HCT116 (cell line): ENCODE results near the gene PLEKHA8. TPM values are rescaled to one million over a fixed set of nuclear protein-coding genes. Genes with fewer than 3 reads are reported as not detected.

Experiments
- ATAC-seq: fragments of 200-7000 bp; cut with Tn5 transposase; 2 replicates; pipeline ENCODE4 v1.9.1; 2020; ENCODE audit warnings: mild to moderate bottlenecking, moderate library complexity
- BruUV-seq: library from RNA; stranded (reverse); fragments of 400-500 nt; replicated peaks from 2 replicates; lab custom pipeline; 2021; lab: Mats Ljungman, UMichigan
- CTCF ChIA-PET: fragments of 300-600 bp; sonication (Branson Sonifier 250); formaldehyde crosslinking; loops from one replicate; lab custom pipeline; 2021; ENCODE audit warnings: antibody characterized with exemption; lab: Charles Lee
- POLR2A ChIA-PET: fragments of 300-600, 350-600 bp; sonication (Branson Sonifier 250); formaldehyde crosslinking; loops from one replicate; lab custom pipeline; 2021; ENCODE audit warnings: antibody characterized with exemption; lab: Charles Lee
- RAD21 ChIA-PET, 2 experiments: fragments of 300-600 bp; sonication (Branson Sonifier 250); formaldehyde crosslinking; loops; one replicate each; lab custom pipeline; 2023; ENCODE audit warnings: low total read pairs in 2 of 2; ENCODE audit not compliant: uncharacterized antibody in 2 of 2, unreplicated experiment in 2 of 2, low non-redundant PET in 1 of 2; lab: Charles Lee
- DNase-seq: peaks from one replicate; pipeline ENCODE4 v3.0.0-alpha.2; 2010; ENCODE audit warnings: low read depth, low spot score
- H2AFZ ChIP-seq: fragments of 200-600 bp; shearing (Covaris generic), sonication (generic); 2 replicates; pipeline ENCODE4 v1.6.1; 2017; ENCODE audit warnings: low read depth, mixed run types, mixed read lengths, antibody characterized with exemption, low read length; ENCODE audit not compliant: poor library complexity, severe bottlenecking
- H3K27ac ChIP-seq: 2 replicates; pipeline ENCODE4 v1.5.1; 2012; ENCODE audit warnings: low read depth, low read length
- H3K27me3 ChIP-seq: fragments of 200-600 bp; sonication (generic); 2 replicates; pipeline ENCODE4 v1.6.1; 2016; ENCODE audit warnings: mixed run types, low read length, mixed read lengths; ENCODE audit not compliant: insufficient read depth
- H3K36me3 ChIP-seq, 2 experiments: fragments of 200-500 bp in 1 of 2; fragments of 200-600 bp in 1 of 2; sonication (Bioruptor generic) in 1 of 2; sonication (generic) in 1 of 2; 2 replicates each; pipeline versions ENCODE4 v1.5.1 to v1.6.1; 2014 to 2016; ENCODE audit warnings: low read length in 2 of 2, inconsistent platforms in 1 of 2, mixed read lengths in 1 of 2, mixed run types in 1 of 2; ENCODE audit not compliant: insufficient read depth in 2 of 2, control insufficient read depth in 1 of 2
- H3K4me1 ChIP-seq, 2 experiments: fragments of 200-600 bp in 1 of 2; sonication (generic) in 1 of 2; 2 replicates each; pipeline versions ENCODE4 v1.5.1 to v1.6.1; 2012 to 2017; ENCODE audit warnings: low read length in 2 of 2, inconsistent platforms in 1 of 2, mild to moderate bottlenecking in 1 of 2, mixed read lengths in 1 of 2, mixed run types in 1 of 2, moderate library complexity in 1 of 2; ENCODE audit not compliant: insufficient read depth in 2 of 2, control insufficient read depth in 1 of 2
- H3K4me2 ChIP-seq: fragments of 200-600 bp; sonication (generic); 2 replicates; pipeline ENCODE4 v1.6.1; 2017; ENCODE audit warnings: mixed run types, low read length, mixed read lengths
- H3K4me3 ChIP-seq, 2 experiments: fragments of 200-600 bp in 1 of 2; sonication (generic) in 1 of 2; replicated peaks in 1 of 2; 2 replicates each; pipeline ENCODE4 v1.5.1; 2011 to 2016; ENCODE audit warnings: low read length in 2 of 2, control low read depth in 1 of 2, low read depth in 1 of 2, mild to moderate bottlenecking in 1 of 2, mixed read lengths in 1 of 2, mixed run types in 1 of 2
- H3K79me2 ChIP-seq: fragments of 200-600 bp; sonication (generic); 2 replicates; pipeline ENCODE4 v1.6.1; 2017; ENCODE audit warnings: mild to moderate bottlenecking, mixed run types, low read length, moderate library complexity, mixed read lengths; ENCODE audit not compliant: insufficient read depth
- H3K9ac ChIP-seq: fragments of 200-600 bp; sonication (generic); 2 replicates; pipeline ENCODE4 v1.6.1; 2016; ENCODE audit warnings: low read length, mixed read lengths
- H3K9me2 ChIP-seq: fragments of 200-600 bp; sonication (generic), shearing (Covaris generic); 2 replicates; pipeline ENCODE4 v1.6.1; 2017; ENCODE audit warnings: mixed run types, mild to moderate bottlenecking, moderate library complexity; ENCODE audit not compliant: insufficient read depth
- H3K9me3 ChIP-seq, 2 experiments: fragments of 200-500 bp in 1 of 2; fragments of 200-600 bp in 1 of 2; sonication (Bioruptor generic) in 1 of 2; sonication (generic) in 1 of 2; 2 replicates each; pipeline ENCODE4 v1.6.1; 2014 to 2017; ENCODE audit warnings: low read length in 2 of 2, mixed read lengths in 2 of 2, inconsistent platforms in 1 of 2, low read depth in 1 of 2, mild to moderate bottlenecking in 1 of 2, mixed run types in 1 of 2, moderate library complexity in 1 of 2; ENCODE audit not compliant: control insufficient read depth in 1 of 2, insufficient read depth in 1 of 2
- H4K20me1 ChIP-seq: fragments of 200-600 bp; sonication (generic), shearing (Covaris generic); 2 replicates; pipeline ENCODE4 v1.6.1; 2017; ENCODE audit warnings: mixed run types, mild to moderate bottlenecking, moderate library complexity; ENCODE audit not compliant: insufficient read depth
- CEBPB ChIP-seq: IDR thresholded peaks from 2 replicates; pipeline ENCODE4 v1.6.1; 2012; ENCODE audit warnings: low read depth
- EGR1 ChIP-seq: IDR thresholded peaks from 2 replicates; pipeline ENCODE4 v1.6.1; 2012; ENCODE audit warnings: low read depth
- FOSL1 ChIP-seq: IDR thresholded peaks from 2 replicates; pipeline ENCODE4 v1.6.1; 2012; ENCODE audit warnings: low read depth
- JUND ChIP-seq: IDR thresholded peaks from 2 replicates; pipeline ENCODE4 v1.6.1; 2012
- POLR2AphosphoS5 ChIP-seq: IDR thresholded peaks from 2 replicates; pipeline ENCODE4 v1.6.1; 2011; ENCODE audit warnings: mild to moderate bottlenecking, low read depth, low read length, moderate library complexity
- RAD21 ChIP-seq: IDR thresholded peaks from 2 replicates; pipeline ENCODE4 v1.6.1; 2012; ENCODE audit warnings: low read depth, mild to moderate bottlenecking
- SIN3A ChIP-seq: IDR thresholded peaks from 2 replicates; pipeline ENCODE4 v1.6.1; 2012; ENCODE audit warnings: low read depth
- SP1 ChIP-seq: IDR thresholded peaks from 2 replicates; pipeline ENCODE4 v1.6.1; 2012; ENCODE audit warnings: low read depth
- SRF ChIP-seq: IDR thresholded peaks from 2 replicates; pipeline ENCODE4 v1.6.1; 2012; ENCODE audit warnings: low read depth
- TCF7L2 ChIP-seq: IDR thresholded peaks from 2 replicates; pipeline ENCODE4 v1.7.0; 2011; ENCODE audit warnings: borderline replicate concordance, inconsistent platforms; ENCODE audit not compliant: insufficient read depth, insufficient read length; ENCODE audit errors: extremely low read depth
- YY1 ChIP-seq: IDR thresholded peaks from 2 replicates; pipeline ENCODE4 v1.6.1; 2011; ENCODE audit warnings: low read length, low read depth, moderate library complexity, mild to moderate bottlenecking; ENCODE audit not compliant: insufficient replicate concordance; ENCODE audit errors: extremely low read depth
- ZFX ChIP-seq: fragments of 450-650 bp; IDR thresholded peaks from 2 replicates; pipeline ENCODE4 v1.6.1; 2017
- ZNF274 ChIP-seq: fragments of 200-500 bp; sonication (Bioruptor generic); IDR thresholded peaks from 2 replicates; pipeline ENCODE4 v1.6.1; 2014; ENCODE audit warnings: mild to moderate bottlenecking, low read depth, low read length, inconsistent platforms
- intact Hi-C: fragments of 100-400 bp; cut with micrococcal nuclease; formaldehyde crosslinking; loops from 2 replicates; pipeline ENCODE4 v1.10.0; 2022
- total RNA-seq: library from RNA; stranded (reverse); gene quantifications from one replicate; pipeline ENCODE4 v1.2.1, GENCODE V29; 2021; ENCODE audit not compliant: unreplicated experiment
- TF ChIP-seq, protein P1 (sequence below), 3 experiments: fragments of 200-600 bp in 1 of 3; sonication (generic) in 1 of 3; IDR thresholded peaks in 2 of 3; conservative IDR thresholded peaks in 1 of 3; 2 replicates each; pipeline ENCODE4 v1.5.1; 2012 to 2017; ENCODE audit warnings: low read depth in 2 of 3, low read length in 2 of 3, antibody characterized with exemption in 1 of 3, borderline replicate concordance in 1 of 3, control low read depth in 1 of 3, mild to moderate bottlenecking in 1 of 3, mixed read lengths in 1 of 3, mixed run types in 1 of 3, moderate library complexity in 1 of 3; ENCODE audit not compliant: insufficient read depth in 1 of 3
- TF ChIP-seq, protein P2 (sequence below): IDR thresholded peaks from 2 replicates; pipeline ENCODE4 v1.6.1; 2012; ENCODE audit warnings: low read depth
- TF ChIP-seq, protein P3 (sequence below): IDR thresholded peaks from 2 replicates; pipeline ENCODE4 v1.6.1; 2012
- TF ChIP-seq, protein P4 (sequence below): IDR thresholded peaks from 2 replicates; pipeline ENCODE4 v1.6.1; 2011; ENCODE audit warnings: mild to moderate bottlenecking, low read length, moderate library complexity; ENCODE audit not compliant: insufficient replicate concordance; ENCODE audit errors: extremely low read depth
- TF ChIP-seq, protein P5 (sequence below): IDR thresholded peaks from 2 replicates; pipeline ENCODE4 v1.6.1; 2012

Gene PLEKHA8
- total RNA-seq, 1 experiment from 2014 or later = 13.6 TPM

DNA sequence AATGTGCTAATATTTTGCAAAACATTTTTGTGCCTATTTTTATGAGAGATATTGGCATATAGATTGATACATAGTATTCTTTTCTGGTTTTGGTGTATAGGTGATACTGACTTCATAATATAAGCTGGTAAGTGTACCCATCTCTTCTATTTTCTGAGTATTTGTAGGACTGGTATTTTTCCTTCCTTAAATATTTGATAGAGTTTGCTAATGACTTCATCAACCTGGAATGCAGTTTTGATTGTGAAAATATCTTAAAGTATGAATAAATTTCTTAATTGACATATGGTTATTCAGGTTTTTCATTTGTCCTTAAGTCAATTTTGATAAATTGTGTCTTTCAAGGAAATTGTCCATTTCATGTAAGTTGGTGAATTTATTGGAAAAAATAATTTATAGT, 32.6 kb upstream of the PLEKHA8 start:
- H3K9me2 ChIP-seq = no peaks in the 10 kb centered on the region
- POLR2A ChIA-PET = no interaction called here
- CTCF ChIA-PET = no interaction called here
- no peak overlapping the region for H3K4me2 ChIP-seq
- H3K27me3 ChIP-seq = no peaks in the 10 kb centered on the region
- H3K79me2 ChIP-seq = no peaks in the 10 kb centered on the region
- H3K4me1 ChIP-seq = peaks cover 4 to 6% of the 10 kb centered on the region in 2 experiments
- intact Hi-C loops = no loop called here
- no TSS peak for BruUV-seq
- no peak overlapping the region for H3K27ac ChIP-seq
- TF ChIP-seq TCF7L2 = no peak
- TF ChIP-seq ZNF274 = no peak
- TF ChIP-seq, protein P1, sequence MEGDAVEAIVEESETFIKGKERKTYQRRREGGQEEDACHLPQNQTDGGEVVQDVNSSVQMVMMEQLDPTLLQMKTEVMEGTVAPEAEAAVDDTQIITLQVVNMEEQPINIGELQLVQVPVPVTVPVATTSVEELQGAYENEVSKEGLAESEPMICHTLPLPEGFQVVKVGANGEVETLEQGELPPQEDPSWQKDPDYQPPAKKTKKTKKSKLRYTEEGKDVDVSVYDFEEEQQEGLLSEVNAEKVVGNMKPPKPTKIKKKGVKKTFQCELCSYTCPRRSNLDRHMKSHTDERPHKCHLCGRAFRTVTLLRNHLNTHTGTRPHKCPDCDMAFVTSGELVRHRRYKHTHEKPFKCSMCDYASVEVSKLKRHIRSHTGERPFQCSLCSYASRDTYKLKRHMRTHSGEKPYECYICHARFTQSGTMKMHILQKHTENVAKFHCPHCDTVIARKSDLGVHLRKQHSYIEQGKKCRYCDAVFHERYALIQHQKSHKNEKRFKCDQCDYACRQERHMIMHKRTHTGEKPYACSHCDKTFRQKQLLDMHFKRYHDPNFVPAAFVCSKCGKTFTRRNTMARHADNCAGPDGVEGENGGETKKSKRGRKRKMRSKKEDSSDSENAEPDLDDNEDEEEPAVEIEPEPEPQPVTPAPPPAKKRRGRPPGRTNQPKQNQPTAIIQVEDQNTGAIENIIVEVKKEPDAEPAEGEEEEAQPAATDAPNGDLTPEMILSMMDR (IDR thresholded peaks at IDR 0.05 in 2 of 3, conservative IDR thresholded peaks at IDR 0.05 in 1 of 3; ENCODE audit: borderline replicate concordance in 1 of 3, insufficient read depth in 1 of 3, low read depth in 2 of 3, low read length in 2 of 3) = no peak
- no peak for TF ChIP-seq RAD21
- TF ChIP-seq, protein P2, sequence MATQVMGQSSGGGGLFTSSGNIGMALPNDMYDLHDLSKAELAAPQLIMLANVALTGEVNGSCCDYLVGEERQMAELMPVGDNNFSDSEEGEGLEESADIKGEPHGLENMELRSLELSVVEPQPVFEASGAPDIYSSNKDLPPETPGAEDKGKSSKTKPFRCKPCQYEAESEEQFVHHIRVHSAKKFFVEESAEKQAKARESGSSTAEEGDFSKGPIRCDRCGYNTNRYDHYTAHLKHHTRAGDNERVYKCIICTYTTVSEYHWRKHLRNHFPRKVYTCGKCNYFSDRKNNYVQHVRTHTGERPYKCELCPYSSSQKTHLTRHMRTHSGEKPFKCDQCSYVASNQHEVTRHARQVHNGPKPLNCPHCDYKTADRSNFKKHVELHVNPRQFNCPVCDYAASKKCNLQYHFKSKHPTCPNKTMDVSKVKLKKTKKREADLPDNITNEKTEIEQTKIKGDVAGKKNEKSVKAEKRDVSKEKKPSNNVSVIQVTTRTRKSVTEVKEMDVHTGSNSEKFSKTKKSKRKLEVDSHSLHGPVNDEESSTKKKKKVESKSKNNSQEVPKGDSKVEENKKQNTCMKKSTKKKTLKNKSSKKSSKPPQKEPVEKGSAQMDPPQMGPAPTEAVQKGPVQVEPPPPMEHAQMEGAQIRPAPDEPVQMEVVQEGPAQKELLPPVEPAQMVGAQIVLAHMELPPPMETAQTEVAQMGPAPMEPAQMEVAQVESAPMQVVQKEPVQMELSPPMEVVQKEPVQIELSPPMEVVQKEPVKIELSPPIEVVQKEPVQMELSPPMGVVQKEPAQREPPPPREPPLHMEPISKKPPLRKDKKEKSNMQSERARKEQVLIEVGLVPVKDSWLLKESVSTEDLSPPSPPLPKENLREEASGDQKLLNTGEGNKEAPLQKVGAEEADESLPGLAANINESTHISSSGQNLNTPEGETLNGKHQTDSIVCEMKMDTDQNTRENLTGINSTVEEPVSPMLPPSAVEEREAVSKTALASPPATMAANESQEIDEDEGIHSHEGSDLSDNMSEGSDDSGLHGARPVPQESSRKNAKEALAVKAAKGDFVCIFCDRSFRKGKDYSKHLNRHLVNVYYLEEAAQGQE = no peak
- no peak for TF ChIP-seq ZFX
- TF ChIP-seq, protein P3, sequence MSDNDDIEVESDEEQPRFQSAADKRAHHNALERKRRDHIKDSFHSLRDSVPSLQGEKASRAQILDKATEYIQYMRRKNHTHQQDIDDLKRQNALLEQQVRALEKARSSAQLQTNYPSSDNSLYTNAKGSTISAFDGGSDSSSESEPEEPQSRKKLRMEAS = no peak
- no peak for TF ChIP-seq EGR1
- no peak for TF ChIP-seq YY1
- TF ChIP-seq SIN3A = no peak
- TF ChIP-seq FOSL1 = no peak
- TF ChIP-seq, protein P4, sequence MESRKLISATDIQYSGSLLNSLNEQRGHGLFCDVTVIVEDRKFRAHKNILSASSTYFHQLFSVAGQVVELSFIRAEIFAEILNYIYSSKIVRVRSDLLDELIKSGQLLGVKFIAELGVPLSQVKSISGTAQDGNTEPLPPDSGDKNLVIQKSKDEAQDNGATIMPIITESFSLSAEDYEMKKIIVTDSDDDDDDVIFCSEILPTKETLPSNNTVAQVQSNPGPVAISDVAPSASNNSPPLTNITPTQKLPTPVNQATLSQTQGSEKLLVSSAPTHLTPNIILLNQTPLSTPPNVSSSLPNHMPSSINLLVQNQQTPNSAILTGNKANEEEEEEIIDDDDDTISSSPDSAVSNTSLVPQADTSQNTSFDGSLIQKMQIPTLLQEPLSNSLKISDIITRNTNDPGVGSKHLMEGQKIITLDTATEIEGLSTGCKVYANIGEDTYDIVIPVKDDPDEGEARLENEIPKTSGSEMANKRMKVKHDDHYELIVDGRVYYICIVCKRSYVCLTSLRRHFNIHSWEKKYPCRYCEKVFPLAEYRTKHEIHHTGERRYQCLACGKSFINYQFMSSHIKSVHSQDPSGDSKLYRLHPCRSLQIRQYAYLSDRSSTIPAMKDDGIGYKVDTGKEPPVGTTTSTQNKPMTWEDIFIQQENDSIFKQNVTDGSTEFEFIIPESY = no peak
- TF ChIP-seq POLR2AphosphoS5 = no peak
- no peak for TF ChIP-seq JUND
- TF ChIP-seq, protein P5, sequence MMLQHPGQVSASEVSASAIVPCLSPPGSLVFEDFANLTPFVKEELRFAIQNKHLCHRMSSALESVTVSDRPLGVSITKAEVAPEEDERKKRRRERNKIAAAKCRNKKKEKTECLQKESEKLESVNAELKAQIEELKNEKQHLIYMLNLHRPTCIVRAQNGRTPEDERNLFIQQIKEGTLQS = no peak
- no peak for TF ChIP-seq SRF
- no peak for TF ChIP-seq SP1
- TF ChIP-seq CEBPB = no peak
- H2AFZ ChIP-seq = no peak overlapping the region
- H3K9me3 ChIP-seq = 0 out of 4 replicates have a peak, but pooled peaks cover 5 to 7% of the 10 kb centered on the region in 2 experiments
- DNase-seq (no peak), ATAC-seq (no peak)
- no peaks in the 10 kb centered on the region for H4K20me1 ChIP-seq
- H3K4me3 ChIP-seq = no peak overlapping the region
- RAD21 ChIA-PET = no interaction called here
- H3K36me3 ChIP-seq = no peaks in the 10 kb centered on the region
- no peak overlapping the region for H3K9ac ChIP-seq
